ENCODE measurements around the gene SYNE2.

SYNE2 gene

DNA sequence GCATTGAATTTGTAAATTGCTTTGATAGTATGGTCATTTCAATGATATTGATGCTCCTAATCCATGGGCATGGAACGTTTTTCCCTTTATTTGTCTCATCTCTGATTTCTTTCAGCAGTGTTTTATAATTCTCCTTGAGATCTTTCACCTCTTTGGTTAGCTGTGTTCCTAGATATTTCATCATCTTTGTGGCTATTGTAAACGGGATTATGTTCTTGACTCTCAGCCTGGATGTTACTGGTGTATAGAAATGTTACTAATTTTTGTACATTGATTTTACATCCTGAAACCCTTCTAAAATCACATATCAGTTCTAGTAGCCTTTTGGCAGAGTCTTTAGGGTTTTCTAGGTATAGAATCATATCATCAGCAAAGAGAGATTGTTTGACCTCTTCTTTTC is 52.6 kb downstream of the SYNE2 start:
- in situ Hi-C loops (cut with HindIII; ENCODE audit: low pct_unique_long_range_greater_than_20kb, low sequenced_read_pairs) = no loop called here
- TF ChIP-seq JUND (IDR thresholded peaks at IDR 0.05; ENCODE audit: low read depth) = no peak
- DNase-seq (ENCODE audit: low read depth in 1 of 2, low spot score in 1 of 2) = no peak

GRCh38 chr14:63908667-63909264 is 56.0 kb downstream of the SYNE2 start:
- in situ Hi-C loops (cut with HindIII; ENCODE audit: low pct_unique_long_range_greater_than_20kb, low sequenced_read_pairs) = no loop called here
- no peak for DNase-seq (ENCODE audit: low read depth in 1 of 2, low spot score in 1 of 2)
- no peak for TF ChIP-seq JUND (IDR thresholded peaks at IDR 0.05; ENCODE audit: low read depth)

DNA sequence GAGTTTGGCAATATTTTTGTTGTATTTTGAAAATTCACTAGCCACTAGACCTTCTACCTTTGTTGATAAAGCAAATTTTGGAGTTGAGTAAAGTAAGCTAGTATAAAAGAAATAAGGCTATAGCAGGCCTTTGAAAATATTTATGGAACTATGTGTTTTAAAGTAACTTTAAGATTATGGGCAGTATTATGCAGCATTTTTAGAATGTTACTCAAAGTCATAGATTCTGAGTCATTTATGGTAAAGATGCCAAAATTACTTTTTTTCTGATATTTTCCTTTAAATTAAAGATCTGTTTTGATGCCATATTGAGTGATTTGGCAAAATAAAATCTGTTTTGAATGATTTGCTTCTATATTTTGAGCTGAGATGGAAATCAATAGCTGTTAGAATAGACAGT is 57.2 kb downstream of the SYNE2 start:
- in situ Hi-C loops (cut with HindIII; ENCODE audit: low pct_unique_long_range_greater_than_20kb, low sequenced_read_pairs) = no loop called here

GRCh38 chr14:63910583-63911363 is 58.0 kb downstream of the SYNE2 start:
- no peak for DNase-seq (ENCODE audit: low read depth in 1 of 2, low spot score in 1 of 2)
- in situ Hi-C loops (cut with HindIII; ENCODE audit: low pct_unique_long_range_greater_than_20kb, low sequenced_read_pairs) = no loop called here
- TF ChIP-seq JUND (IDR thresholded peaks at IDR 0.05; ENCODE audit: low read depth) = no peak

More for the DNA sequence above, 57.2 kb downstream of the SYNE2 start:
- no peak for DNase-seq (ENCODE audit: low read depth in 1 of 2, low spot score in 1 of 2)
- TF ChIP-seq JUND (IDR thresholded peaks at IDR 0.05; ENCODE audit: low read depth) = no peak

DNA sequence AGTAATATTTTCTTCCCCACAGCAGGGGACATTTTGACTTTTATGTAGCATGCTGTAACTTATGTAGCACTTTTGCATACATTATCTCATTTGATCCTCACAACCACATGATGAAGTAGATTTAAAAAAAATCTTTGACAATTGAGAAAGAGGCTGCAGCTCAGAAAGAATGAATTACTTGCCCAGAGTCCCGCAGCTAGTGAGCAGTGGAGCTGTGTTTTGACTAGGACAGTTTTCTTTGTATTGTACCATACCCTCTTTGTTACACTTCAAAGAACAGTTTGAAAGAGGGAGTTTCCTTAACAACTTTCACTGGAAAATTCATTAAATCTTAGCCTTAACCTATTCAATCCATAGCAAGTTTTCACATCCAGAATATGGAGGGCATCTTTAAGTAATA is 58.6 kb downstream of the SYNE2 start:
- in situ Hi-C loops (cut with HindIII; ENCODE audit: low pct_unique_long_range_greater_than_20kb, low sequenced_read_pairs) = no loop called here
- no peak for DNase-seq (ENCODE audit: low read depth in 1 of 2, low spot score in 1 of 2)
- TF ChIP-seq JUND (IDR thresholded peaks at IDR 0.05; ENCODE audit: low read depth) = no peak

- in situ Hi-C loops (cut with HindIII; ENCODE audit: low pct_unique_long_range_greater_than_20kb, low sequenced_read_pairs) = no loop called here
- no peak for DNase-seq (ENCODE audit: low read depth in 1 of 2, low spot score in 1 of 2)
- TF ChIP-seq JUND (IDR thresholded peaks at IDR 0.05; ENCODE audit: low read depth) = no peak
Observed at GRCh38 chr14:63912286-63912685, 59.5 kb downstream of the SYNE2 start.

DNA sequence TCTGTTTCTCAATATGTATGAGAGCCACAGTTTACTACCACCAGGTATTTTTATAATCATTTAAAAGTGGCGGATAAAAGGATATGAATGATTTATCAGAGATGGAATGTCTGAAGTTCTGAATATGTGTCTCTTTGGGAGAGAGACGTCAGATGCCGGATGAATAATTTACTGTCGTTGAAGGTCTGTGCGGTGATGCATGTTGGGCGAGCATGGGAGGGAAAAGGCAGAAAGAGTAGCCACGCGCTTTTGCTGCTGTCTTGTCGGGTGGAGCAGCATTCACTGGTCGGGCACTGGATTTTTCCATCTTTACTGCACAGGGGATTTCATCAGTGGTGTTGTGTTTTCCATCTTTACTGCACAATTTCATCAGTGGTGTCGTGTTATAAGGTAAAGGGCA is 65.6 kb downstream of the SYNE2 start:
- in situ Hi-C loops (cut with HindIII; ENCODE audit: low pct_unique_long_range_greater_than_20kb, low sequenced_read_pairs) = no loop called here

DNA sequence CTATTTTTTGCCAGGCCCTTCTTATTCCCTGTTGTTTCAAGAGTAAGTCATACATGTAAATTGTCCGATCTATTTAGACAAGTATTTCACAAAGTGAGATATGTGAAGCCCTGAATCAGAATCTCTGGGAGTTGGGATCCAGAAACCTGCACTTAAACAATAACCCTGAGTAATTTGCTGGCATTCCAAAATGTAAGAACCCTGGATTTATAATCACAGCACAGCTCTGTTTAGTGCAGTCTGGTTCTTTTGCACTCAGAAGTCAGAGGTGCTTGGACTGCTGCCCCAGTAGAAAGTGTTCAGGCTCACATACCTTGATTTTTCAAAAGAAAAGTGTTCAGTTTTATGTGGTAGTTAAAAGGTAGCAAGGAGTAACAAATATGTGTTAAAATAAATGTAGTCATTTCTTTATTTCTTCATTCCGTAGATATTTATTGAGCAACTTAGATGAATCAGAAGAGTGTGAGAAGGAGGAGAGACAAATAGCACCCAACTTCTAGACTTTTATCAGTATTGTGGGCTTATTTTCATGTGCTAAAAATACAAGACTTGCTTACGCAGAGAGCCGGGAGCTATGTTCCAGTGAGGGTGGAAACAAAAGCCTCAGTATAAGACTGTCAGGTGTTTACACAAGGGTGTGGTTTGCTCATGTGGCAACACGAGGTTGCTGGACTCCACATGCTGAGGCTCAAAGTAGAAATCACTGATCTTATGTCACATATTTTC is 70.1 kb downstream of the SYNE2 start:
- in situ Hi-C loops (cut with HindIII; ENCODE audit: low pct_unique_long_range_greater_than_20kb, low sequenced_read_pairs) = no loop called here
- no peak for TF ChIP-seq JUND (IDR thresholded peaks at IDR 0.05; ENCODE audit: low read depth)
- DNase-seq (ENCODE audit: low read depth in 1 of 2, low spot score in 1 of 2) = peak; percentile 30 to 74

More for the DNA sequence above, 65.6 kb downstream of the SYNE2 start:
- no peak for TF ChIP-seq JUND (IDR thresholded peaks at IDR 0.05; ENCODE audit: low read depth)
- DNase-seq (ENCODE audit: low read depth in 1 of 2, low spot score in 1 of 2) = no peak

GRCh38 chr14:63923422-63923752 is 70.6 kb downstream of the SYNE2 start:
- in situ Hi-C loops (cut with HindIII; ENCODE audit: low pct_unique_long_range_greater_than_20kb, low sequenced_read_pairs) = no loop called here
- no peak for DNase-seq (ENCODE audit: low read depth in 1 of 2, low spot score in 1 of 2)
- TF ChIP-seq JUND (IDR thresholded peaks at IDR 0.05; ENCODE audit: low read depth) = no peak

DNA sequence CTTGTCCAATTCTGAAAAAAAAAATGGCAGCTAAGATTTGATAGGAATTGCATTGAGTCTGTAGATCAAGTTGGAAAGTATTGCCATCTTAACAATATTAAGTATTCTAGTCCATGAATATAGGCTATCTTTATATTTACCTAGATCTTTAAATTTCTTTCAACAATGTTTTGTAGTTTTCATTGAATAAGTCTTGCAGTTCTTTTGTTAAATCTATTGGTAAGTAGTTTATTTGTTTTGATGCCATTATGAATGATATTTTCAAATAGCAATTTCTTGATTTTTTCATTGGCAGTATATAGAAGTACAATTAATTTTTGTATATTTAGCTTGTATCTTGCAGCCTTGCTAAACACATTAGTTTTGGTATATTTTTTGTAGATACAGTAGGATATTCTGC is 71.6 kb downstream of the SYNE2 start:
- DNase-seq (ENCODE audit: low read depth in 1 of 2, low spot score in 1 of 2) = no peak
- in situ Hi-C loops (cut with HindIII; ENCODE audit: low pct_unique_long_range_greater_than_20kb, low sequenced_read_pairs) = no loop called here
- TF ChIP-seq JUND (IDR thresholded peaks at IDR 0.05; ENCODE audit: low read depth) = no peak

GRCh38 chr14:63926641-63927040 is 73.8 kb downstream of the SYNE2 start:
- in situ Hi-C loops (cut with HindIII; ENCODE audit: low pct_unique_long_range_greater_than_20kb, low sequenced_read_pairs) = no loop called here
- no peak for DNase-seq (ENCODE audit: low read depth in 1 of 2, low spot score in 1 of 2)
- no peak for TF ChIP-seq JUND (IDR thresholded peaks at IDR 0.05; ENCODE audit: low read depth)

GRCh38 chr14:63928744-63929174 is 76.0 kb downstream of the SYNE2 start:
- no peak for TF ChIP-seq JUND (IDR thresholded peaks at IDR 0.05; ENCODE audit: low read depth)
- DNase-seq (ENCODE audit: low read depth in 1 of 2, low spot score in 1 of 2) = no peak

GRCh38 chr14:63933110-63933509 is 80.3 kb downstream of the SYNE2 start:
- DNase-seq (ENCODE audit: low read depth in 1 of 2, low spot score in 1 of 2) = peak in 1 of 2 experiments; percentile 13
- in situ Hi-C loops (cut with HindIII; ENCODE audit: low pct_unique_long_range_greater_than_20kb, low sequenced_read_pairs) = no loop called here
- TF ChIP-seq JUND (IDR thresholded peaks at IDR 0.05; ENCODE audit: low read depth) = no peak

More at GRCh38 chr14:63928744-63929174, 76.0 kb downstream of the SYNE2 start:
- in situ Hi-C loops (cut with HindIII; ENCODE audit: low pct_unique_long_range_greater_than_20kb, low sequenced_read_pairs) = no loop called here
